HG02973 (cell line): ENCODE results near the gene CDK14.
A peak's percentile ranks its signal among the peaks of the same experiment; 100 is the strongest.

Source experiments
- ATAC-seq: cut with Tn5 transposase; IDR thresholded peaks from one replicate; pipeline ENCODE4 v1.9.1; 2021; ENCODE audit warnings: moderate library complexity; ENCODE audit not compliant: unreplicated experiment

Gene CDK14

GRCh38 chr7:90596671-90597562 lies 796 bp downstream of the CDK14 start:
- no peak for ATAC-seq

- ATAC-seq: no peak
Measured at GRCh38 chr7:90597563-90598253, 1.6 kb downstream of the CDK14 start.

- ATAC-seq: no peak
Measured at GRCh38 chr7:90599038-90599437, 2.9 kb downstream of the CDK14 start.

DNA sequence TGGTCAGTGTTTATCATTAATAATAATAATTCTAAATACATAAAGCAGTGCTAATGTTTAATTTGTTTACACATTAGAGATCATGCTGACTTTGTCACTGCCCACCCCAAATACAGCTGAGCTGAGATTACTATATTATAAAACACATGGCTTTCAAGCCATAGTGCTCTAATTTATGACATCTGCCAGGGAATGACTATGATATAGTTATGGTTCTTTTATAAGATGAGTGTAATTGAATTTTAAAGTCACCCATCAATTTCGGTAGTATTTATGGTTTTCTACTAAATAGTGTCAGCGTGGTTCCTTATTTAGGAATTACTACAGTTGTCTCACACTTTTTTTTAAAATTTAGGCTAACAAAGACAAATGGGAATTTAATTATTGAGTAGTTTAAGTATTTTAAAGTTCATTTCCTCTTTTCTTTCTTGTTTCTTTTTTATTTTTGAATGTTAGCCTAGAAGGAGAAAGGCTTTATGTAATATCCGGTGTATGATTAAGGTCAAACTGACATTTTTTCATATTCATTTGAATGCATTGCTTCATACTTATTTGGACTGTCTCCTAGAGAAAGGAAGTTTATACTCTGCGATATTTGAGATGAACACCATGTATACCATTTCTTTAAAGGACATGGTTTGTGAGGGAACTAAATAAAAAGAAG lies 3.9 kb downstream of the CDK14 start:
- no peak for ATAC-seq

- ATAC-seq: no peak
Measured at GRCh38 chr7:90602303-90602702, 6.2 kb downstream of the CDK14 start.

DNA sequence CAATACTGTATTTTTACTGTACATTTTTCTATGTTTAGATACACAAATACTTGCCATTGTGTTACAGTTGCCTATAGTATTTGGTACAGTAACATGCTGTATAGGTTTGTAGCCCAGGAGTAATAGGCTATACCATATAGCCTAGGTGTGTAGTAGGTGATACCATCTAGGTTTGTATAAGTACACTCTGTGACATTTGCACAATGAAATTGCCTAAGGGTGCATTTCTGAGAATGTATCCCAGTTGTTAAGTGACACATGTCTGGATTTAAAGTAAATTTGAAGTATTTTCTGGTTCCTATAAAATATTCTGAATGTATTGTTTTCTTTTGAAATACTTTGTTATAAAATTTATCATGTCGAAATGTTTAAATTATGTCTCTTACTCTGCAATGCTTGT lies 7.2 kb downstream of the CDK14 start:
- no peak for ATAC-seq

- no peak for ATAC-seq
Measured at GRCh38 chr7:90604383-90604782, 8.3 kb downstream of the CDK14 start.

GRCh38 chr7:90605055-90605454 lies 8.9 kb downstream of the CDK14 start:
- no peak for ATAC-seq

DNA sequence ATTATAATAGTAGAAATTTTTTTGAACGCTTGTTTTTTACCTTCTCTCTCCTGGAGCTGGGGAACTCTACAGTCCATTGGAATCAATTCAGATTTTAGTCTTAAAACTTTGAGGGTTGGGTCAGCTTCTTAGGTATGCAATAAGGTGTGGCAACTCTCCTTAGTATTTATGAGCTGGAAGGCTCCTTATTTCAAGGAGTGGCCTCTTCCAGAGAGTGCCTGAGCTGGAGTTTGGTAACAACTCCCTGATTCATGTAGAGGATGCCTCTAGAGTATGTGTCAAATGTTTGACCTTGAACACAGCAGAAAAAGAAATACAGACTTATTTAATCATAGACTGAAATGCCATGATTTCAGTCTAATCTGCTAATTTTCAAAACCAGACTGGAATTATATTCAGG lies 11.1 kb downstream of the CDK14 start:
- ATAC-seq: no peak

GRCh38 chr7:90610105-90610504 lies 14.0 kb downstream of the CDK14 start:
- ATAC-seq: no peak

- no peak for ATAC-seq
Measured at GRCh38 chr7:90611115-90611514, 15.0 kb downstream of the CDK14 start.

DNA sequence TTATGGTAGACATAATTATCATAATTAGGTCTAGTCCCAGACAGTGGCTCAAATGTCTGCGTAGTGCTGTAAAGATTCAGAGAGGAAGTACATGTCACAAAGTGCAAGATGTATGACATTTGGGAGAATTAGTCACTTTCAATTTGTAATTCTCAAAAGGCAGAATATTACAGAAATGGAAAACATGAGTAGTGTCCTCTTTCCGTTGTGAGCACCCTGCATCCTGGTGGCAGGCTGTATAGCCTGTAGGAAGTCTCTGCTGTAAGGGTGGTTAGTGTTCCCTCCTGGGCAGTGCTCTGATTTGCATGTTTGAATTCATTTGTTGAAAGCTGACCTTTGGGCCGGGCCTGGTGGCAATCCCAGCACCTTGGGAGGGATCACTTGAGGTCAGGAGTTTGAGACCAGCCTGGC lies 17.0 kb downstream of the CDK14 start:
- peak; percentile 51 for ATAC-seq

DNA sequence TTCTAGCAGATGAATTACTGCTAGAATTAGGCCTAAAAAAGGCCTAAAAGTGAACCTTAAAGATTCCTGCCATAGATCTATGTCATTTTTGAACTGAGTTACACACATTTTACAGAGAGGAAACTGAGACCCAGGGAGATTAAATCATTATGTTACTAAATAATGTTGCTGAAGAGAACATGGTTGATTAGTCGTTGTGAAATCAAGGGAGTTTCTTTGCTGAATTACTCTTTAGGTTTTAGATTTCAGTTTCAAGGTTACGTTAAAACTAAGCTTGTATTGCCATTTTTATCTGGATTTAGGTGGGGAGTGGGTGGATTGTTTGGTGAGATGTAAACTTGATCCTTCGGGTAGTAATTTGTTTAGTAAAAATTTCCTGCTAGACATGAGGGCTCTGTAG lies 21.3 kb downstream of the CDK14 start:
- no peak for ATAC-seq

- no peak for ATAC-seq
Measured at GRCh38 chr7:90618876-90619275, 22.8 kb downstream of the CDK14 start.

DNA sequence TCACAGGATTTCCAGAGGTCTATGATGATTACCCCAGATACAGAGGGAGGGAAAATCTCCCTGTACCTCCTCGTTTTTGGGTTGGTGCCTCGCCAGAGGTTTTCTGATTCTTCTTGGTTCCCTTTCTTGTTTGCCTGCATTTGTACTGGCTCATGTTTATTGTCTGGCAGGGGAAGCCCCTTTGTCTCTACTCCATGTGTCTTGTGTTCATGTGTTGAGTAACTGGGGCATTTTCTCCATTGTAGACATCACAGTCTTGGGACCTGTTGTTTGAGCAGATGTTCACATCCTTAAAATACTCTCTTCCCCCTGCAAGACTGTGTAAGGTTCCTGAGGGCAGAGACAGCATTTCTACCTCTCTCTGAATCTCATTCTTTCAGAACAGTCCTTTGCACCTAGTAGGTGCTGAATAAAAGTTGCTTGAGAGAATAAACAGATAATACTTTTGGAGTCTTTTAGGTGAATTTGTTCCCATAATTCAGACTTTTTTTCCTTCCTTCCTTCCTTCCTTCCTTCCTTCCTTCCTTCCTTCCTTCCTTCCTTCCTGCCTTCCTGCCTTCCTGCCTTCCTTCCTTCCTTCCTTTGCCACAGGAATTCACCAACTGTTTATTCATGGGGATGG lies 25.1 kb downstream of the CDK14 start:
- no peak for ATAC-seq

DNA sequence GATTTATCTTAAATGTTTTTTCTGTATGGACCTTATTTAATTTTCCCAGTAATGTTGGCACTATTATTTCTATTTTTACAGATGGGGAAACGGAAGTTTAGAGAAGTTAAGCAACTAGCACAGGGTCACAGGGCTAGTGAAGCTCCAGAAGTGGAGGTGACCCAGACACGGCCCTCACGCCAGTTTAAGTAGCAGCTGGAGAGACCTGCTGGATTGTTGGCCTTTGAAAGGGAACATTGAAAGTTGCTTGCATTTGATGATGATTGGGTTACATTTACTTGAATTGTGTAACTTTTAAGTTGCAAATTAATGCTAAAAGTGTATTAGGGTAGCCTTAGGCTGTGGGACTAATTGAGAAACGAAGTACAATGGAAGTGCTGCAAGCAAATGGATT lies 25.6 kb downstream of the CDK14 start:
- ATAC-seq: no peak

DNA sequence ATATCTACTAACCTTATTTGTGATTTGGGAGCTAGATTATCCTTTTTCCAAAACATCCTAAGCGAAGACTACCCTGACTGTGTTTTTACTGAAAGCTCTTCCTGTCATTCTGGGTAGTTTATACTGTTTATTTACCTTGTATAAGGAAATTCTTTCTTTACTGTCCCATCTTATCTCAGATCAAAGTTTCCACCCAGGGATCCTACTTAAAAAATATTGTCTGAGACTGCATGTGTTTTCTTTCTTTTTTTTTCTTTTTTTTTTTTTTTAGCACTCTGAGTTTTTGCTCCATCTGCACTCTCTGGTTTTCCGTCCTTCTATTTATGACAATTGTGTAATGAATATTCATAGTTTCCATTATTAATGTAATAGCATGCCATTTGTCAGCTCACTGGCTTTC lies 26.5 kb downstream of the CDK14 start:
- ATAC-seq: no peak

- no peak for ATAC-seq
Measured at GRCh38 chr7:90624225-90624911, 28.2 kb downstream of the CDK14 start.

GRCh38 chr7:90625051-90625450 lies 28.9 kb downstream of the CDK14 start:
- no peak for ATAC-seq

- ATAC-seq: no peak
Measured at GRCh38 chr7:90625562-90625961, 29.4 kb downstream of the CDK14 start.

GRCh38 chr7:90626013-90626412 lies 29.9 kb downstream of the CDK14 start:
- no peak for ATAC-seq
